Ovary (tissue), 9 donors: ENCODE data around the gene SDF2L1. TPM values are rescaled to one million over a fixed set of nuclear protein-coding genes. Genes with fewer than 3 reads are reported as not detected.

ENCODE experiments used
- DNase-seq, 5 donors: peaks; one replicate each; pipeline ENCODE4 v3.0.0-alpha.2; 2019 to 2020
- H3K27ac ChIP-seq, 2 donors: fragments of 200-600 bp; one replicate each; pipeline versions ENCODE4 v1.5.1 to v1.8.0; 2019 to 2022
- H3K27me3 ChIP-seq: fragments of 200-600 bp; one replicate; pipeline ENCODE4 v1.8.0; 2022
- H3K36me3 ChIP-seq: fragments of 200-600 bp; sonication (generic); one replicate; pipeline ENCODE4 v1.5.1; 2019
- H3K4me1 ChIP-seq: one replicate; pipeline ENCODE4 v1.8.1; 2013; ENCODE audit warnings: mild to moderate bottlenecking, moderate library complexity; ENCODE audit not compliant: insufficient read depth
- H3K4me3 ChIP-seq: fragments of 200-600 bp; sonication (generic); one replicate; pipeline ENCODE4 v1.5.1; 2017
- H3K9me3 ChIP-seq, 2 donors: fragments of 200-600 bp in 1 of 2; sonication (generic) in 1 of 2; one replicate each; pipeline versions ENCODE4 v1.5.1 to v1.8.1; 2013 to 2019; ENCODE audit warnings: mild to moderate bottlenecking in 1 of 2, moderate library complexity in 1 of 2
- CTCF ChIP-seq, 3 donors: fragments of 450-650 bp in 2 of 3; fragments of 200-600 bp in 1 of 3; IDR thresholded peaks; one replicate each; pipeline versions ENCODE4 v1.5.1 to v1.8.0; 2016 to 2022; ENCODE audit warnings: antibody characterized with exemption in 3 of 3, mild to moderate bottlenecking in 1 of 3
- EP300 ChIP-seq: sonication (generic); formaldehyde crosslinking; IDR thresholded peaks from one replicate; pipeline ENCODE4 v1.6.1; 2017; ENCODE audit warnings: antibody characterized with exemption
- POLR2A ChIP-seq: fragments of 450-650 bp; IDR thresholded peaks from one replicate; pipeline ENCODE4 v1.6.1; 2017; ENCODE audit warnings: antibody characterized with exemption, mild to moderate bottlenecking, moderate library complexity
- WGBS, 3 donors: extraction: QIAGEN DNeasy Blood & Tissue Kit in 1 of 3; methylation state at CpG; one replicate each; pipeline versions ENCODE4 v1.1.5 to v1.1.7; 2013 to 2017; 5-methylcytosine and 5-hydroxymethylcytosine counted together
- intact Hi-C, 4 donors: fragments of 100-400 bp; cut with DNase I; formaldehyde crosslinking; loops; one replicate each; pipeline versions ENCODE4 v1.11.0 to v1.15.1; 2022 to 2023
- polyA plus RNA-seq, 2 donors: library from polyadenylated mRNA; stranded (reverse); fragments of 200-250 nt in 1 of 2; fragments of 350-450 nt in 1 of 2; fragmentation: Illumina TruSeq in 1 of 2; extraction: RNeasy Lipid Tissue Mini Kit (QIAGEN cat#74804) in 1 of 2; gene quantifications; one replicate each; pipeline ENCODE4 v1.2.3, GENCODE V29; 2013 to 2014
- total RNA-seq, 7 donors: library from RNA; depleted of rRNA in 2 of 7; stranded (reverse); fragments of >200 nt in 2 of 7; fragmentation: NEBNext Ultra II Directional in 3 of 7; extraction: Animal tissue kit (Norgen Biotek cat#: 25700) in 3 of 7; gene quantifications; one replicate each; pipeline versions ENCODE4 v1.1.0 to v1.2.4, GENCODE V29; 2016 to 2023
- donor health status: DM: no; HTN: no; CAD: no; lungs with moderate emphysema.
- donor health status: DM: no; HTN: no; CAD: no.
- donor health status: Bipolar disorder and iron deficiency.
- donor health status: DM: yes; HTN: yes; CAD: no.
- donor health status: DM: no; HTN: no; CAD: no.
- donor health status: DM: yes; HTN: yes; CAD: no.

SDF2L1 gene
- total and polyA plus RNA-seq, 9 donors: 2.1 to 30.4 (median 15.9) TPM

- 53 to 65% (median 60%) methylated on average over 4 of the region's 4 CpGs for WGBS, 3 donors
- no peak for DNase-seq
- no peak overlapping the region for H3K27ac ChIP-seq
- intact Hi-C loops: no loop called here
- H3K36me3 ChIP-seq: no peaks in the 10 kb centered on the region
- no peaks in the 10 kb centered on the region for H3K9me3 ChIP-seq
- TF ChIP-seq EP300 (no peak), POLR2A (no peak), CTCF (IDR thresholded peaks at IDR 0.05) (no peak)
- no peak overlapping the region for H3K4me3 ChIP-seq
- peaks cover 6% of the 10 kb centered on the region for H3K4me1 ChIP-seq
- H3K27me3 ChIP-seq: no peaks in the 10 kb centered on the region
Observed at GRCh38 chr22:21626073-21626734, 15.9 kb upstream of the SDF2L1 start.

GRCh38 chr22:21626735-21627469 lies 15.2 kb upstream of the SDF2L1 start:
- Histone ChIP-seq H3K4me1 (peaks cover 6% of the 10 kb centered on the region), H3K27me3 (no peaks in the 10 kb centered on the region), H3K9me3 (no peaks in the 10 kb centered on the region), H3K27ac (no peak overlapping the region), H3K36me3 (no peaks in the 10 kb centered on the region), H3K4me3 (no peak overlapping the region)
- intact Hi-C loops: no loop called here
- TF ChIP-seq CTCF (IDR thresholded peaks at IDR 0.05) (no peak), EP300 (no peak), POLR2A (no peak)
- no peak for DNase-seq
- 72 to 77% (median 74%) methylated on average over 11 of the region's 11 CpGs for WGBS, 3 donors

DNA sequence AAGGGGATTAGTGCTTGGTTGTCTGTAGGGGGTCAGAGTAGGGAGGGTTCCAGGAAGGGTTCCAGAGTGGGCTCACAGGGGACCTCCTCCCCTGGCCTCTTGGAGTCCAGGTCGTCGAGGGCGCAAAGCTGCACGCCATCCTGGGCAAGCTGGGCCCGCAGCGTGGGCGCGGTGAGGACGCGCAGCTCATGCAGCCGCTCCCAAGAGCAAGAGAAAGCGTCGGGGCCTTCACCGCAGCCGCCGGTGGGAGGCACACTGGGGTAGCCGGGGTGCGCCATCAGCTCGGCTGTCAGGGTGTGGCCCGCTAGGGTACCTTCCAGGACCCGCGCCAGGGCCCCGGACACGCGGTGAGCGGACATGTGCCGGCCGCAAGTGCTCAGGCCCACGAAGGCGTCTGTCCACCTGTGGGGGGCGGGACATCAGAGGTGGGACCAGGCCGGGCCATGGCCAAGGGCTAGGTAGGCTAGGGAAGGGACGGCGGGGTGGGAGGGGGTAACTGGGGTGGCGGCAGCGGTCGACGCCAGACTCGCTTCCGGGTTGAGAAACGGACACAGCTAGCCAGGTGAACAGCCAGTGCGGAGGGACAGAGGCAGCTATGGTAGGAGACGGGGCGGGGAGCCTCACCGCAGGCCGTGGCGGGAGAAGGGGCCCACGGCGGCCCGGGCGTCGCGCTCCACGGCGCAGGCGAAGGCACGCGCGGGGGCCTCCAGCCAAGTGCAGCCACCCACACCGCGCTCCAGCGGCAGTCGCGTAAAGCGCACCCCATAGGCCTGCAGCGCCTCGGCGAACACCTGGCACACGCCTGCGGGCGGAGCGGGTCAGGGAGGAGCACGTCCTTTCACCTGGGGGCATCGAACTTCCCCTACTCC lies 13.5 kb upstream of the SDF2L1 start:
- WGBS, 3 donors: 54 to 74% (median 57%) methylated on average over 58 to 74 of the region's 74 CpGs
- Histone ChIP-seq H3K9me3 (no peaks in the 10 kb centered on the region), H3K4me1 (peaks cover 6% of the 10 kb centered on the region)

More for the DNA sequence above, 13.5 kb upstream of the SDF2L1 start:
- intact Hi-C loops: no loop called here
- Histone ChIP-seq H3K27me3 (no peaks in the 10 kb centered on the region), H3K4me3 (peak overlapping the region; percentile 99), H3K27ac (peak overlapping the region in 1 of 2 donors; percentile 69), H3K36me3 (no peaks in the 10 kb centered on the region)
- TF ChIP-seq EP300: no peak
- no peak for TF ChIP-seq POLR2A
- no peak for TF ChIP-seq CTCF (IDR thresholded peaks at IDR 0.05)
- DNase-seq: peak in 4 of 5 donors; percentile 38 to 58 (median 55)
